Smooth muscle cell (in vitro differentiated cells): ENCODE results near the gene MMS19. TPM values are rescaled to one million over a fixed set of nuclear protein-coding genes. Genes with fewer than 3 reads are reported as not detected.

Experiments used
- DNase-seq: peaks from one replicate; lab custom pipeline; 2025; ENCODE audit not compliant: unreplicated experiment; lab: John Stamatoyannopoulos, UW
- H2AFZ ChIP-seq: fragments of 200-600 bp; sonication (generic); 2 replicates; pipeline ENCODE4 v1.6.0; 2016; ENCODE audit warnings: antibody characterized with exemption, low read depth, mild to moderate bottlenecking
- H3F3A ChIP-seq: fragments of 200-600 bp; sonication (generic); 2 replicates; pipeline ENCODE4 v1.6.0; 2017; ENCODE audit warnings: antibody characterized with exemption, low read depth
- H3K27ac ChIP-seq: fragments of 200-600 bp; sonication (generic); 2 replicates; pipeline ENCODE4 v1.5.1; 2016; ENCODE audit warnings: low read depth, mild to moderate bottlenecking
- H3K27me3 ChIP-seq: fragments of 200-600 bp; sonication (generic); 2 replicates; pipeline ENCODE4 v1.6.1; 2016; ENCODE audit warnings: low read depth, mild to moderate bottlenecking
- H3K36me3 ChIP-seq: fragments of 200-600 bp; sonication (generic); 2 replicates; pipeline ENCODE4 v1.5.1; 2016; ENCODE audit warnings: low read depth
- H3K4me1 ChIP-seq: fragments of 200-600 bp; sonication (generic); 2 replicates; pipeline ENCODE4 v1.5.1; 2016; ENCODE audit warnings: low read depth
- H3K4me2 ChIP-seq: fragments of 200-600 bp; sonication (generic); 2 replicates; pipeline ENCODE4 v1.6.0; 2016; ENCODE audit warnings: mild to moderate bottlenecking
- H3K4me3 ChIP-seq: fragments of 200-600 bp; sonication (generic); 2 replicates; pipeline ENCODE4 v1.5.1; 2016; ENCODE audit warnings: mild to moderate bottlenecking
- H3K79me2 ChIP-seq: fragments of 200-600 bp; sonication (generic); 2 replicates; pipeline ENCODE4 v1.6.0; 2016; ENCODE audit warnings: low read depth, mild to moderate bottlenecking
- H3K9ac ChIP-seq: fragments of 200-600 bp; sonication (generic); 2 replicates; pipeline ENCODE4 v1.6.0; 2016; ENCODE audit warnings: low read depth
- H3K9me3 ChIP-seq: fragments of 200-600 bp; sonication (generic); replicated peaks from 2 replicates; pipeline ENCODE4 v1.5.1; 2016; ENCODE audit warnings: low read depth
- H4K20me1 ChIP-seq: fragments of 200-600 bp; sonication (generic); 2 replicates; pipeline ENCODE4 v1.6.0; 2016; ENCODE audit warnings: low read depth
- CTCF ChIP-seq: fragments of 200-600 bp; sonication (generic); IDR thresholded peaks from 2 replicates; pipeline ENCODE4 v1.5.1; 2017; ENCODE audit warnings: borderline replicate concordance, mild to moderate bottlenecking, antibody characterized with exemption; ENCODE audit not compliant: insufficient read depth, poor library complexity, severe bottlenecking
- WGBS: methylation state at CpG from one replicate; pipeline ENCODE4 v1.1.7; 2016; ENCODE audit warnings: low lambda C conversion rate; 5-methylcytosine and 5-hydroxymethylcytosine counted together
- polyA plus RNA-seq: library from polyadenylated mRNA; unstranded; fragments of >200 nt; fragmentation: Nextera tagmentation; extraction: Ambion mirVana; gene quantifications from 2 replicates; pipeline ENCODE4 v1.2.1, GENCODE V29; 2016
- total RNA-seq: library from RNA; depleted of rRNA; stranded (reverse); fragments of >200 nt; gene quantifications from 2 replicates; pipeline ENCODE4 v1.2.3, GENCODE V29; 2014

The MMS19 gene
- total and polyA plus RNA-seq, 2 experiments from 2014 or later: 76.8 to 97.9 TPM

- H3K36me3 ChIP-seq: no peaks in the 10 kb centered on the region
- no peak overlapping the region for H2AFZ ChIP-seq
- H3K79me2 ChIP-seq: peaks cover 36% of the 10 kb centered on the region
- H3K9me3 ChIP-seq: no peaks in the 10 kb centered on the region
- H3K4me3 ChIP-seq: no peak overlapping the region
- H3K27ac ChIP-seq: peak overlapping the region; percentile 99
- 5% methylated on average over 4 of the region's 4 CpGs for WGBS
- peaks cover 30% of the 10 kb centered on the region for H3F3A ChIP-seq
- no peaks in the 10 kb centered on the region for H3K27me3 ChIP-seq
- no peaks in the 10 kb centered on the region for H4K20me1 ChIP-seq
- peak overlapping the region; percentile 52 for H3K4me2 ChIP-seq
- peaks cover 27% of the 10 kb centered on the region for H3K4me1 ChIP-seq
- H3K9ac ChIP-seq: peak overlapping the region; percentile 88
- DNase-seq: no peak
- no peak for TF ChIP-seq CTCF
Measured at GRCh38 chr10:97538411-97538810, 40.2 kb upstream of the MMS19 start.

- WGBS: 94% methylated on average over 5 of the region's 5 CpGs
- Histone ChIP-seq H3K9ac (peak overlapping the region; percentile 58), H3K4me1 (peaks cover 18% of the 10 kb centered on the region), H3K4me3 (no peak overlapping the region), H3F3A (peaks cover 23% of the 10 kb centered on the region), H3K36me3 (no peaks in the 10 kb centered on the region), H3K27me3 (no peaks in the 10 kb centered on the region), H3K4me2 (no peak overlapping the region), H2AFZ (no peak overlapping the region), H4K20me1 (peaks cover 7% of the 10 kb centered on the region), H3K9me3 (no peaks in the 10 kb centered on the region), H3K27ac (peak overlapping the region; percentile 99), H3K79me2 (peaks cover 36% of the 10 kb centered on the region)
- no peak for DNase-seq
- TF ChIP-seq CTCF: no peak
Measured at GRCh38 chr10:97537186-97537869, 39.1 kb upstream of the MMS19 start.

GRCh38 chr10:97534746-97535367 lies 36.6 kb upstream of the MMS19 start:
- 75% methylated on average over 6 of the region's 6 CpGs for WGBS
- Histone ChIP-seq H3K27me3 (no peaks in the 10 kb centered on the region), H2AFZ (no peak overlapping the region), H3K27ac (no peak overlapping the region), H3K9ac (no peak overlapping the region), H3K4me3 (no peak overlapping the region), H3K36me3 (no peaks in the 10 kb centered on the region), H3K4me2 (no peak overlapping the region), H3F3A (peaks cover 15% of the 10 kb centered on the region), H3K79me2 (peaks cover 53% of the 10 kb centered on the region), H3K4me1 (peaks cover 13% of the 10 kb centered on the region), H3K9me3 (no peaks in the 10 kb centered on the region), H4K20me1 (peaks cover 14% of the 10 kb centered on the region)
- no peak for DNase-seq
- peak; percentile 42 for TF ChIP-seq CTCF
